Activated CD4-positive, CD25-positive, alpha-beta regulatory T cell treated with anti-CD3 and anti-CD28 coated beads, Interleukin-2, amount 50 U/mL, for 24 hours (primary cell): ENCODE data around the gene OTX2.

Source experiments
- ATAC-seq, 2 donors: fragments of 150-1000 bp; cut with Tn5 transposase; one replicate each; pipeline ENCODE4 v1.10.0; 2021; ENCODE audit warnings: mild to moderate bottlenecking in 1 of 2, moderate library complexity in 1 of 2

OTX2 gene

GRCh38 chr14:56810147-56810719, at the start of gene OTX2:
Gene OTX2 (minus strand): TSS chr14:56810479. CDS start chr14:56805456, 5,023 bp downstream.
- ATAC-seq: no peak

GRCh38 chr14:56858422-56858821, 48.1 kb upstream of the OTX2 start:
- ATAC-seq: no peak

GRCh38 chr14:56857216-56857615, 46.9 kb upstream of the OTX2 start:
- no peak for ATAC-seq

GRCh38 chr14:56855891-56856461, 45.7 kb upstream of the OTX2 start:
- ATAC-seq: no peak

GRCh38 chr14:56854325-56854724, 44.0 kb upstream of the OTX2 start:
- no peak for ATAC-seq

GRCh38 chr14:56846970-56847930, 37.0 kb upstream of the OTX2 start:
- ATAC-seq: no peak

GRCh38 chr14:56844406-56845002, 34.2 kb upstream of the OTX2 start:
- ATAC-seq: no peak

GRCh38 chr14:56841611-56842010, 31.3 kb upstream of the OTX2 start:
- no peak for ATAC-seq

GRCh38 chr14:56840221-56840620, 29.9 kb upstream of the OTX2 start:
- no peak for ATAC-seq

GRCh38 chr14:56829151-56829550, 18.9 kb upstream of the OTX2 start:
- no peak for ATAC-seq

GRCh38 chr14:56826214-56826613, 15.9 kb upstream of the OTX2 start:
- no peak for ATAC-seq

GRCh38 chr14:56821805-56822610, 11.7 kb upstream of the OTX2 start:
- ATAC-seq: no peak

- no peak for ATAC-seq
These were observed 10.9 kb upstream of the OTX2 start for GRCh38 chr14:56821177-56821576.

- ATAC-seq: no peak
These were observed 7.2 kb upstream of the OTX2 start for GRCh38 chr14:56817396-56817921.

- no peak for ATAC-seq
These were observed 6.5 kb upstream of the OTX2 start for GRCh38 chr14:56816574-56817391.

- ATAC-seq: no peak
These were observed 5.5 kb upstream of the OTX2 start for GRCh38 chr14:56815745-56816144.

- ATAC-seq: no peak
These were observed 4.9 kb upstream of the OTX2 start for GRCh38 chr14:56814969-56815700.

GRCh38 chr14:56814519-56814959, 4.3 kb upstream of the OTX2 start:
- ATAC-seq: no peak

GRCh38 chr14:56813143-56813551, 2.9 kb upstream of the OTX2 start:
- ATAC-seq: no peak

- ATAC-seq: no peak
These were observed 2.3 kb upstream of the OTX2 start for GRCh38 chr14:56812364-56813141.
